Measurements from ENCODE around the gene POLR3GL. TPM values are rescaled to one million over a fixed set of nuclear protein-coding genes. Genes with fewer than 3 reads are reported as not detected.

Gene POLR3GL
- total RNA-seq, 2 experiments from 2014 or later: 19.8 to 27.3 TPM

DNA sequence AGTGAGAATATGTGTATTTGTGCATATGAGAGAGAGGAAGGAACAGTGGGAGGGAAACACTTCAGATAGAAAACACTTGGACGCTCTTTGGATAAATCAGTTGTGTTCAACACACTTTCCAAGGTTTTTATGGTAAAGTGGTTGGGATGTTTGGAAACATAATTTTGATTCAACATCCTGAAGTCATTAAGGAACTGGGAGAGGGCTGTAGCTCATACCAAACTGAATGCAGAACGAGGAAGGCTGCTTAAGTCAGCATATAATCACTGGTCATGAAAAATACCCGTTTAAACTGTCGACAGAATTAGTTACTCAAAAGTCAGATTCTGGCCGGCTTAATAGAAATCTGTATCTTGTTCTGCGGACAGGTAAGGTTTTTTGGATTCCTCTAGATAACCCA, 21.6 kb upstream of the POLR3GL start:
- H2AFZ ChIP-seq (ENCODE audit: low read length): no peak overlapping the region

DNA sequence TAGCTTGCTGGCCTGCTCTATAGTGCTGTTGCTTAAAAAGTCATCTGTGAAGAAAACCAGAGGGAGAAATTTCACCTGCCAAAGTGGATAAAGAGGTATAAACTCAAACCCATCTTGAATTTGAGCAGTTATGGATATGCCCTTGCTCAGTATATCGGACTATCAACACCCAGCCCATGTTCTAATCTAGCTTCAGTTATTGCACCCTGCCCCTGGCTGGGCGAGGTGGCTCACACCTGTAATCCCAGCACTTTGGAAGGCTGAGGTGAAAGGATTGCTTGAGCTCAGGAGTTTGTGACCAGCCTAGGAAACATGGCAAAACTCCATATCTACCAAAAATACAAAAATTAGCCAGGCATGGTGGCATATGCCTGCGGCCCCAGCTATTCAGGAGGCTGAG, 20.0 kb upstream of the POLR3GL start:
- Histone ChIP-seq H2AFZ (ENCODE audit: low read length) (no peak overlapping the region), H3K9me3 (ENCODE audit: low read length) (no peaks in the 10 kb centered on the region), H3K4me2 (ENCODE audit: low read length) (no peak overlapping the region), H4K20me1 (ENCODE audit: insufficient read depth, low read length) (no peaks in the 10 kb centered on the region), H3K79me2 (ENCODE audit: insufficient read depth, low read depth, low read length) (no peaks in the 10 kb centered on the region), H3K9me2 (ENCODE audit: insufficient read depth, low read length) (no peaks in the 10 kb centered on the region), H3K27ac (ENCODE audit: low read depth, low read length, poor library complexity, severe bottlenecking) (no peak overlapping the region), H3K4me3 (ENCODE audit: low read depth, low read length, poor library complexity, severe bottlenecking) (no peak overlapping the region), H3K4me1 (ENCODE audit: insufficient read depth, low read length, poor library complexity, severe bottlenecking) (no peaks in the 10 kb centered on the region), H3K36me3 (ENCODE audit: insufficient read depth, low read length) (peaks cover 34% of the 10 kb centered on the region)
- DNase-seq (ENCODE audit: low spot score): no peak
- intact Hi-C loops (cut with micrococcal nuclease; ENCODE audit: unreplicated experiment): no loop called here
- ChIA-PET CTCF (ENCODE audit: unreplicated experiment) (interaction anchor here (1.5 kb wide), 1 partner anchor 13 kb away, joined by 4 read pairs; the partner anchor contains the start of gene LIX1L), POLR2A (interaction anchor here (0.6 to 4.0 kb wide), 3 partner anchors 13 to 143 kb away, joined by 3 to 16 read pairs (median 4); partner anchors contain the start of gene LIX1L)
- no TSS peak for BruUV-seq (replicated peaks)
- TF ChIP-seq EZH2phosphoT487 (IDR thresholded peaks at IDR 0.05; ENCODE audit: borderline replicate concordance, low read depth, low read length): no peak
- TF ChIP-seq, protein P1, sequence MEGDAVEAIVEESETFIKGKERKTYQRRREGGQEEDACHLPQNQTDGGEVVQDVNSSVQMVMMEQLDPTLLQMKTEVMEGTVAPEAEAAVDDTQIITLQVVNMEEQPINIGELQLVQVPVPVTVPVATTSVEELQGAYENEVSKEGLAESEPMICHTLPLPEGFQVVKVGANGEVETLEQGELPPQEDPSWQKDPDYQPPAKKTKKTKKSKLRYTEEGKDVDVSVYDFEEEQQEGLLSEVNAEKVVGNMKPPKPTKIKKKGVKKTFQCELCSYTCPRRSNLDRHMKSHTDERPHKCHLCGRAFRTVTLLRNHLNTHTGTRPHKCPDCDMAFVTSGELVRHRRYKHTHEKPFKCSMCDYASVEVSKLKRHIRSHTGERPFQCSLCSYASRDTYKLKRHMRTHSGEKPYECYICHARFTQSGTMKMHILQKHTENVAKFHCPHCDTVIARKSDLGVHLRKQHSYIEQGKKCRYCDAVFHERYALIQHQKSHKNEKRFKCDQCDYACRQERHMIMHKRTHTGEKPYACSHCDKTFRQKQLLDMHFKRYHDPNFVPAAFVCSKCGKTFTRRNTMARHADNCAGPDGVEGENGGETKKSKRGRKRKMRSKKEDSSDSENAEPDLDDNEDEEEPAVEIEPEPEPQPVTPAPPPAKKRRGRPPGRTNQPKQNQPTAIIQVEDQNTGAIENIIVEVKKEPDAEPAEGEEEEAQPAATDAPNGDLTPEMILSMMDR (conservative IDR thresholded peaks at IDR 0.05; ENCODE audit: low read length): no peak

More for the DNA sequence above, 21.6 kb upstream of the POLR3GL start:
- TF ChIP-seq, protein P1 (conservative IDR thresholded peaks at IDR 0.05; ENCODE audit: low read length): no peak
- no peak for TF ChIP-seq EZH2phosphoT487 (IDR thresholded peaks at IDR 0.05; ENCODE audit: borderline replicate concordance, low read depth, low read length)
- ChIA-PET CTCF (ENCODE audit: unreplicated experiment) (no interaction called here), POLR2A (interaction anchor here (0.6 to 4.0 kb wide), 7 partner anchors 9 to 55 kb away, joined by 3 to 16 read pairs (median 5); partner anchors contain the start of genes ANKRD34A, LIX1L, POLR3GL and RBM8A)
- H3K9me3 ChIP-seq (ENCODE audit: low read length): no peaks in the 10 kb centered on the region
- no TSS peak for BruUV-seq (replicated peaks)
- H3K4me1 ChIP-seq (ENCODE audit: insufficient read depth, low read length, poor library complexity, severe bottlenecking): peaks cover 6% of the 10 kb centered on the region
- H3K4me2 ChIP-seq (ENCODE audit: low read length): no peak overlapping the region
- no peak overlapping the region for H3K27ac ChIP-seq (ENCODE audit: low read depth, low read length, poor library complexity, severe bottlenecking)
- peaks cover 34% of the 10 kb centered on the region for H3K36me3 ChIP-seq (ENCODE audit: insufficient read depth, low read length)
- no peaks in the 10 kb centered on the region for H3K9me2 ChIP-seq (ENCODE audit: insufficient read depth, low read length)
- H3K4me3 ChIP-seq (ENCODE audit: low read depth, low read length, poor library complexity, severe bottlenecking): no peak overlapping the region
- no peak for DNase-seq (ENCODE audit: low spot score)
- no peaks in the 10 kb centered on the region for H4K20me1 ChIP-seq (ENCODE audit: insufficient read depth, low read length)
- intact Hi-C loops (cut with micrococcal nuclease; ENCODE audit: unreplicated experiment): no loop called here
- H3K79me2 ChIP-seq (ENCODE audit: insufficient read depth, low read depth, low read length): no peaks in the 10 kb centered on the region

DNA sequence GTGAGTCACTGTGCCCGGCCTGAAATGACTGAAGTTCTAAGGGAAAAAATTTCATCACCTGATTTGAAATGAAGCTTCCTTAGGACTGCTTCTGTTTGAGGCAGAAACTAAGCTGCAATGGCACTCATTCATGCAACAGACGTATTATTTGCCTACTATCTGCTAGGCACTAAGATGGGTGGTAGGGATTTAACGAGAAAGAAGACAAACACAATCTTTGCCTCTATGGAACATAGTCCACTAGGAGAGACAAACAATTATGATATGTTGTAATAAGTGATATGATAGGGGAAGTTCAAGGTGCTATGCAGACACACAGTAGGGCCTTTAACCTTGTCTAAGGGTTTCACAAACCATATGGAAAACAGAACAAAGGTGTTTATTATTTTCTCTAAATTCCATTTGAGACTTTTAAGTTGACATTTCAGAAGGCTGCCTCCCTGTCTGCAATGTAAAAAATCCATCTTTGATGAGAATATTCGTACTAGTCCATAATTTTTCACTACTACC, 18.0 kb upstream of the POLR3GL start:
- no peaks in the 10 kb centered on the region for H3K79me2 ChIP-seq (ENCODE audit: insufficient read depth, low read depth, low read length)
- DNase-seq (ENCODE audit: low spot score): no peak
- H3K4me2 ChIP-seq (ENCODE audit: low read length): no peak overlapping the region
- ChIA-PET CTCF (ENCODE audit: unreplicated experiment) (no interaction called here), POLR2A (no interaction called here)
- H3K9me3 ChIP-seq (ENCODE audit: low read length): no peaks in the 10 kb centered on the region
- H3K9me2 ChIP-seq (ENCODE audit: insufficient read depth, low read length): no peaks in the 10 kb centered on the region
- no peak overlapping the region for H3K27ac ChIP-seq (ENCODE audit: low read depth, low read length, poor library complexity, severe bottlenecking)
- no peak overlapping the region for H3K4me3 ChIP-seq (ENCODE audit: low read depth, low read length, poor library complexity, severe bottlenecking)
- no peaks in the 10 kb centered on the region for H3K4me1 ChIP-seq (ENCODE audit: insufficient read depth, low read length, poor library complexity, severe bottlenecking)
- no peaks in the 10 kb centered on the region for H4K20me1 ChIP-seq (ENCODE audit: insufficient read depth, low read length)
- intact Hi-C loops (cut with micrococcal nuclease; ENCODE audit: unreplicated experiment): no loop called here
- no peak overlapping the region for H2AFZ ChIP-seq (ENCODE audit: low read length)
- TF ChIP-seq, protein P1 (conservative IDR thresholded peaks at IDR 0.05; ENCODE audit: low read length): no peak
- TF ChIP-seq EZH2phosphoT487 (IDR thresholded peaks at IDR 0.05; ENCODE audit: borderline replicate concordance, low read depth, low read length): no peak
- H3K36me3 ChIP-seq (ENCODE audit: insufficient read depth, low read length): peaks cover 29% of the 10 kb centered on the region; the same call in 1 of the 2 replicates
- no TSS peak for BruUV-seq (replicated peaks)
